Natural killer cell (primary cell): ENCODE measurements around the gene MBD3. TPM values are rescaled to one million over a fixed set of nuclear protein-coding genes. Genes with fewer than 3 reads are reported as not detected.

ENCODE experiments used
- ATAC-seq, 3 donors: fragments of 150-1000 bp in 2 of 3; fragments of 200-7000 bp in 1 of 3; cut with Tn5 transposase; 1 replicate in 1 of 3; 2 replicates in 2 of 3; pipeline ENCODE4 v1.10.0; 2021; ENCODE audit warnings: mild to moderate bottlenecking in 2 of 3, moderate library complexity in 2 of 3
- DNase-seq, 2 donors: peaks; one replicate each; pipeline versions ENCODE4 v3.0.0 to v3.0.0-alpha.2; 2013 to 2021; ENCODE audit warnings: mixed read lengths in 1 of 2
- H3K27ac ChIP-seq: one replicate; pipeline ENCODE4 v1.5.1; 2013; ENCODE audit warnings: mild to moderate bottlenecking, low read length
- H3K27me3 ChIP-seq: one replicate; pipeline ENCODE4 v1.6.1; 2013; ENCODE audit warnings: low read length; ENCODE audit not compliant: control insufficient read depth, insufficient read depth
- H3K36me3 ChIP-seq: one replicate; pipeline ENCODE4 v1.6.1; 2013; ENCODE audit warnings: low read length; ENCODE audit not compliant: control insufficient read depth, insufficient read depth
- H3K4me1 ChIP-seq: one replicate; pipeline ENCODE4 v1.6.1; 2013; ENCODE audit warnings: low read length; ENCODE audit not compliant: control insufficient read depth, insufficient read depth
- H3K4me3 ChIP-seq: one replicate; pipeline ENCODE4 v1.5.1; 2013; ENCODE audit warnings: low read length
- H3K9me3 ChIP-seq: one replicate; pipeline ENCODE4 v1.6.1; 2013; ENCODE audit warnings: low read length; ENCODE audit not compliant: control insufficient read depth, insufficient read depth
- H3K27ac Mint-ChIP-seq, 2 donors: one replicate each; pipeline ENCODE4 v1.8.0; 2022; ENCODE audit warnings: mild to moderate bottlenecking in 2 of 2, mixed read lengths in 2 of 2, moderate library complexity in 1 of 2
- H3K27me3 Mint-ChIP-seq, 2 donors: one replicate each; pipeline ENCODE4 v1.8.0; 2022; ENCODE audit warnings: low read depth in 2 of 2, mixed read lengths in 2 of 2
- H3K36me3 Mint-ChIP-seq: one replicate; pipeline ENCODE4 v1.8.0; 2022; ENCODE audit warnings: mixed read lengths
- H3K4me1 Mint-ChIP-seq, 2 donors: one replicate each; pipeline ENCODE4 v1.8.0; 2022; ENCODE audit warnings: mixed read lengths in 2 of 2
- H3K4me3 Mint-ChIP-seq: one replicate; pipeline ENCODE4 v1.8.0; 2022; ENCODE audit warnings: mild to moderate bottlenecking, moderate library complexity, mixed read lengths
- H3K9me3 Mint-ChIP-seq, 2 donors: one replicate each; pipeline ENCODE4 v1.8.0; 2022; ENCODE audit warnings: mixed read lengths in 2 of 2
- CTCF ChIP-seq: fragments of 200-600 bp; IDR thresholded peaks from one replicate; pipeline ENCODE4 v1.8.0; 2022; ENCODE audit warnings: antibody characterized with exemption
- WGBS: methylation state at CpG from one replicate; pipeline ENCODE4 v1.1.7; 2013; ENCODE audit warnings: missing lambda C conversion rate; ENCODE audit not compliant: insufficient coverage; 5-methylcytosine and 5-hydroxymethylcytosine counted together
- intact Hi-C: fragments of 100-400 bp; cut with micrococcal nuclease; formaldehyde crosslinking; loops from one replicate; pipeline ENCODE4 v1.14.2; 2022
- total RNA-seq, 4 donors: library from RNA; stranded (reverse); fragments of 120-200 nt in 1 of 4; gene quantifications; one replicate each; pipeline versions ENCODE4 v1.2.3 to v1.2.4, GENCODE V29; 2013 to 2022

MBD3 gene
- total RNA-seq, 3 donors from 2014 or later (not counting 1 experiment from before 2014, with no cell fraction given): 55.9 to 66.7 (median 59.0) TPM

- Mint-ChIP-seq H3K27ac (no peak overlapping the region), H3K4me3 (no peak overlapping the region), H3K9me3 (no peaks in the 10 kb centered on the region), H3K4me1 (peaks cover 0 to 10% of the 10 kb centered on the region in 2 donors), H3K36me3 (no peaks in the 10 kb centered on the region), H3K27me3 (no peaks in the 10 kb centered on the region)
- WGBS: 90% methylated on average over 10 of the region's 12 CpGs
- H3K4me1 ChIP-seq: no peaks in the 10 kb centered on the region
- H3K27me3 ChIP-seq: no peaks in the 10 kb centered on the region
- intact Hi-C loops: no loop called here
- no peak overlapping the region for H3K4me3 ChIP-seq
- H3K9me3 ChIP-seq: no peaks in the 10 kb centered on the region
- no peak for TF ChIP-seq CTCF
- H3K36me3 ChIP-seq: no peaks in the 10 kb centered on the region
- no peak overlapping the region for H3K27ac ChIP-seq
- DNase-seq: no peak
- ATAC-seq: no peak
Observed at GRCh38 chr19:1558552-1558951, 34.1 kb downstream of the MBD3 start.

DNA sequence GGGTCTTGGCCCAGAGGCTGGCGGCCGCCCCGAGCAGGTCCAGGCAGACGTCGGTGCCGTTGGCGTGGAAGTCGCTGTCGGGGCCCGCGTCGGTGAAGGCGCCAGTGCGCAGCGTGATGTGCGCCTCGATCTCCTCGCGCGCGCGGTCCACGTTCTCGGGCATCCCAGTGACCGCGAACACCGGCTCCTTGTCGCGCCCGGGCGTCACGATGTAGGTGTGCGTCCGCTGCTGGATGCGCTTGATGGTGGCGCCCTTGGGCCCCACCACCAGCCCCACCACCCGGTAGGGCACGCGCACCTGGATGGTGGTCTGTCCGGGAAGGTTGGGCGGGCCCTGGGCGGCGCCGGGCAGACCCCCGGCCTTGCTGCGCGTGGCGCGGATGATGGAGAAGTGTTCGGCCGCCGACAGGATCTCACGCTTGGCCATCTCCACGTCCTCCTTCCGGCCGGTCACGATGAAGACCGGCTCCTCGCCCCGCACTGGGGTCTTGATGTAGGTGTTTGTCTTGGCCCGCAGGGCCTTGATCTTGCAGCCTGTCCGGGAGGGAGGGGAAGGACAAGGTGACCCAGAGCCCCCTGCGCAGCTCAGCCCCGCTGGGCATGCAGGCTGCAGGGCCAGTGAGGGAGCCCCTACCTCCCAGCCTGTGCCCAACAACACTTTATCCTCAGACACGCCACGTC lies 36.1 kb downstream of the MBD3 start:
- Histone ChIP-seq H3K27ac (no peak overlapping the region), H3K27me3 (no peaks in the 10 kb centered on the region), H3K4me1 (no peaks in the 10 kb centered on the region), H3K9me3 (no peaks in the 10 kb centered on the region), H3K36me3 (no peaks in the 10 kb centered on the region), H3K4me3 (no peak overlapping the region)
- intact Hi-C loops: no loop called here
- no peak overlapping the region for H3K4me3 Mint-ChIP-seq
- no peak for DNase-seq
- no peaks in the 10 kb centered on the region for H3K36me3 Mint-ChIP-seq
- H3K4me1 Mint-ChIP-seq: peaks cover 0 to 10% of the 10 kb centered on the region in 2 donors
- no peaks in the 10 kb centered on the region for H3K9me3 Mint-ChIP-seq
- H3K27ac Mint-ChIP-seq: no peak overlapping the region
- WGBS: 98% methylated on average over 65 of the region's 66 CpGs
- TF ChIP-seq CTCF: no peak
- ATAC-seq: no peak
- peaks cover 0 to 3% of the 10 kb centered on the region in 2 donors for H3K27me3 Mint-ChIP-seq

DNA sequence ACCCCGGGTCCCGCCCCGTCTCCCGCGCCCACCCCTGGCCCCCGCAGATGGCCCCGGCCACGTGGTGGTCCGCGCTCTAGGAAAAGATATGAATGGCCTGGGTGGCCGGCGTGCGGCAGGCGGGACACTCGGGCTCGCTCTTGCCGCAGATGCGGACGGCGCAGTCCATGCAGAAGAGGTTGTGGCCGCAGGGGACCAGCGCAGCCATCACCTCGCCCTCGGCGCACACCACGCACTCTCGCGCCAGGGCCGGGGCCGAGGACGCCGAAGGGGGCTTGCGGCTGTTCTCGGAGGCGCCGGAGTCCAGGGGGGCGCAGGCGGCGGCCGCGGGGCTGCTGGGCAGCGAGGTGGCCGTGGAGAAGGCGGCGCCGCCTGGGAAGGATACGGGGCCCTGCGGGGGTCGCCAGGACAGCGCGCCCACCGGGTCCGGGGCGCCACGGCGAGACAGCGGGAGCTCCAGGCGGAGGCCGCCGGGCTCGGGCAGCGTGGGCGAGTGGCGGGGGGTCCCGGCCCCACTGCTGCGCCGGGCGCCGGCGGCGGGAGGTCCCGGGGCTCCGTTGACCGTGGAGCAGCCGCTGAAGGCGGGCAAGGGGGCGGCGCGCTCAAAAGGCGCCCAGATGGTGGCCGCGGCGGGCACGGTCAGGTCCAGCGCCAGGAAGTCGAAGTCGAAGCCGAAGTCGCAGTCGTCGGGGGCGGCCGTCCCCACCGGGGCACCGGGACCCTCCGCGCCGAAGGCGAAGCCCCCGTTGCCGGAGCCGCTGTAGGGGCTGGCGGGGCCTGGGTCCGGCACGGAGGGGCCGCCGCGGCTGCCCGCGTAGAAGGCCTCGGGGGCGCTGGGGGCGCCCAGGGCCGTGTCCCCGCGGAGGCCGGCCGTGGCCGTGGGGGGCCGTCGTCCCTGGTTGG lies 36.9 kb downstream of the MBD3 start:
- ATAC-seq: no peak
- H3K27me3 ChIP-seq: no peaks in the 10 kb centered on the region

More for the DNA sequence above, 36.9 kb downstream of the MBD3 start:
- Mint-ChIP-seq H3K36me3 (no peaks in the 10 kb centered on the region), H3K27me3 (peaks cover 0 to 3% of the 10 kb centered on the region in 2 donors), H3K27ac (no peak overlapping the region), H3K9me3 (no peaks in the 10 kb centered on the region), H3K4me1 (peaks cover 0 to 8% of the 10 kb centered on the region in 2 donors), H3K4me3 (no peak overlapping the region)
- H3K27ac ChIP-seq: no peak overlapping the region
- intact Hi-C loops: no loop called here
- no peak for TF ChIP-seq CTCF
- WGBS: 98% methylated on average over 121 of the region's 121 CpGs
- no peak for DNase-seq
- H3K4me1 ChIP-seq: no peaks in the 10 kb centered on the region
- no peaks in the 10 kb centered on the region for H3K36me3 ChIP-seq
- no peak overlapping the region for H3K4me3 ChIP-seq
- no peaks in the 10 kb centered on the region for H3K9me3 ChIP-seq
